Fibroblast of skin of scalp (primary cell): ENCODE results near the gene RIC3.

Experiments
- DNase-seq: peaks from one replicate; pipeline ENCODE4 v3.0.0-alpha.2; 2013

Gene RIC3

GRCh38 chr11:8086001-8086479 lies 82.8 kb downstream of the RIC3 start:
- DNase-seq = no peak

- DNase-seq = no peak
These were observed 83.7 kb downstream of the RIC3 start for GRCh38 chr11:8085011-8085645.

- DNase-seq = no peak
These were observed 84.5 kb downstream of the RIC3 start for GRCh38 chr11:8084352-8084751.

- no peak for DNase-seq
These were observed 84.9 kb downstream of the RIC3 start for GRCh38 chr11:8083871-8084281.

GRCh38 chr11:8083088-8083395 lies 85.8 kb downstream of the RIC3 start:
- DNase-seq = no peak

- DNase-seq = peak; percentile 20
These were observed 86.3 kb downstream of the RIC3 start for GRCh38 chr11:8082391-8083087.

- peak; percentile 17 for DNase-seq
These were observed 87.1 kb downstream of the RIC3 start for GRCh38 chr11:8081591-8082250.

- DNase-seq = peak; percentile 27
These were observed 87.9 kb downstream of the RIC3 start, which contains the start of gene TUB for GRCh38 chr11:8080674-8081590. Gene TUB (plus strand): TSS chr11:8081211. CDS start chr11:8081511, 300 bp downstream.

GRCh38 chr11:8080069-8080670 lies 88.7 kb downstream of the RIC3 start:
- no peak for DNase-seq

- DNase-seq = no peak
These were observed 89.6 kb downstream of the RIC3 start for GRCh38 chr11:8079111-8079675.

- DNase-seq = no peak
These were observed 93.6 kb downstream of the RIC3 start for GRCh38 chr11:8075119-8075726.

- DNase-seq = no peak
These were observed 96.9 kb downstream of the RIC3 start for GRCh38 chr11:8071616-8072581.

- DNase-seq = peak; percentile 51
These were observed 98.3 kb downstream of the RIC3 start for GRCh38 chr11:8070417-8071115.

- DNase-seq = no peak
These were observed 99.1 kb downstream of the RIC3 start for GRCh38 chr11:8069771-8070170.

GRCh38 chr11:8068605-8069221 lies 100.1 kb downstream of the RIC3 start:
- peak; percentile 89 for DNase-seq

GRCh38 chr11:8067929-8068575 lies 100.8 kb downstream of the RIC3 start:
- no peak for DNase-seq

- no peak for DNase-seq
These were observed 101.3 kb downstream of the RIC3 start for GRCh38 chr11:8067567-8067928.

- DNase-seq = no peak
These were observed 101.8 kb downstream of the RIC3 start for GRCh38 chr11:8066911-8067455.
